ENCODE results near the gene HCN2.

Gene HCN2

DNA sequence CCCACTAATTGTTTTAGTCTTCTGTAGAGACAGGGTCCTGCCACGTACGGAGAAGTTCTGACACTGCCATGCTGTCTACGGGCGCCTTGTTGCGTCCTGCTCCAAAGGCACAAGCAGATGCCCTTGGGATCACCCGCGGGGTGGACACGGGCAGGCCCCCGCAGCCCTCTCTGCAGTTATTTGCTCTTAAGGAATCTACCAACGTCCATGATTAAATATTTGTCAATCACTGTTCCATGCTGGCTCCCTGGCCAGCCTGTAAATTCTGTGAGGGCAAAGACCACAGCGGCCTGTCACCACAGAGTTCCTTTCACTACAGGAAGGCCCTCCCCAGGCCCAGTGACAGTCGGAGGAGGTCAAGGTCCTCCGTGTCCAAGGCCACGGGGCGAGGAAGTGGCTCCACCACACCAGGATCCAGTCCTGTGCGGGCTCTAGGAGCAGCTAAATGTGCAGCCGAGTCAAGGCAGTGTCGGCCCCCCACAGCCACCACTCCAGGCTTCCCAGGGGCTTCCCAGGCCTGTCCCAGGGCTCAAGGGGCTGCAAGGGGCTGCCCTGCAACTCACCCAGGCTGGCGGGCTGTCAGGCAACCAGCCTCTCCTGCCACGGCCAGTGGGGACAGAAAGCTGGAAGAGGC lies 71.2 kb downstream of the HCN2 start:
- no peak for DNase-seq

DNA sequence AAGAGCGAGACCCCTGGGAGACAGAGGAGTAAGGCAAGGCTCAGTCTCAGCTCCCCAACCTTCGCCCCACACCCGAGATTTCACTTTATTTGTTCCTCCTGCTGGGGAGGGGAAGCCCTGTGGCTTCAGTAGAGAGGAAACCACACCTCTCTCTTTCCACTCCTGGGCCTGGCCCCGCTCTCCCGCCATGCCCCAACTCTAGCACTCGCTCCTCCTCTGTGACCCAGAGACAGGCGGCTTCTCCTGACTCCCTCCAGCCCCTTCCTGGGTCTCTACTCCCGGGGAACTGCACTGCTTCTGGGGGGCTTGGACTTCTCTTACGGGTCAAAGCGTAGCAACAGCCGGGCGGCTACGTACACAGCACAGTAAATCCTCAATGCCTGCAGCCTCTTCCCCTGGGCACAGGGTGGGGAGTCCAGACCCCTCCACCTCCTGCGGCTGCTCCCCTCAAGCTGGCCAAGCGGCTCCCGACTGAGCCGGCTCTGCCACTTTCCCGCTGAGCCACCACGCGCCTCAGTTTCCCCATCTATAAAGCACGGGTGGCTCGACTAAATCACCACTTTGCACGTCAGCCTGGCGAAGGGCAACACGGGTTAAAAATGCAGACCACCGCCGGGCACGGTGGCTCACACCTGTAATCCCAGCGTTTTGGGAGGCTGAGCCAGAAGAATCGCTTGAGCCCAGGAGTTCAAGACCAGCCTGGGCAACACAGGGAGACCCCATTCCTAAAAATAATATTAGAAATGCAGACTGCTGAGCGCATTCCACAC lies 71.9 kb downstream of the HCN2 start:
- DNase-seq, result peak; percentile 64

DNA sequence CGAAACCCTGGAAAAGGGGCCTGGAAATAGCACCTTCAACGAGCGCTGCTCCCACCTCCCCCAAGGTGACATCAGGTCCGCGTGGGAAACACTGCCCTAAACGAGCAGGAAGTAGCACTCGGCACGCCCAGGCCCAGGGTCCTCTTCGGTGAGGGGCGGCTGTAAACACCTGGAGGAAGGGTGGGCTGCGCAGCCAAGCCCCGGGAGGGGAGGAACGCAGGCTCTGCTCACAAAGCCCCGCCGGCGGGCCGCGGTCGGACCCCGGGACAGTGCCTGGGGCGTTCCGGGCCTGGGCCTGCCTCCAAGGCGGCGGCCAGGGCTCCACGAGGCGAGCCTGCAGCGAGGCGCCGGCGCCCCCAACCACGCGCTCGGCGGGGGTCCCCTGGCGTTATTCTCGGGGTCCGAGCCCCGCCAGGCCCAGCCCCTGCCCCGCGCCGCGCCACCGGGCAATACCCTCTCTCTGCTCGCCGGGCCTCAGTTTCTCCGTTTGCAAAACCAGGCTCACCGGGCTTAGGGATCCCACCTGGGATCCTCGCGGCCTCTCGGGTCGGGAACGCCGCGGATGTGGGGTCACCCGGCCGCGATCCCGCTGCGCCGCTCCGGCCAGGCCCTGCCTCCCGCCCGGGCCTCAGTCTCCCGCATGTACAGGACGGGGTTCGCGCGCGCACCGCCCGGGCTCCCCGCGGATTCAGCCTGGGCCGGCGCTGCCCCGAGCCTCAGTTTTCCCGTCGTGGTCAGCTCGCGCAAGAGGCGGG lies 72.7 kb downstream of the HCN2 start:
- peak; percentile 77 for DNase-seq

DNA sequence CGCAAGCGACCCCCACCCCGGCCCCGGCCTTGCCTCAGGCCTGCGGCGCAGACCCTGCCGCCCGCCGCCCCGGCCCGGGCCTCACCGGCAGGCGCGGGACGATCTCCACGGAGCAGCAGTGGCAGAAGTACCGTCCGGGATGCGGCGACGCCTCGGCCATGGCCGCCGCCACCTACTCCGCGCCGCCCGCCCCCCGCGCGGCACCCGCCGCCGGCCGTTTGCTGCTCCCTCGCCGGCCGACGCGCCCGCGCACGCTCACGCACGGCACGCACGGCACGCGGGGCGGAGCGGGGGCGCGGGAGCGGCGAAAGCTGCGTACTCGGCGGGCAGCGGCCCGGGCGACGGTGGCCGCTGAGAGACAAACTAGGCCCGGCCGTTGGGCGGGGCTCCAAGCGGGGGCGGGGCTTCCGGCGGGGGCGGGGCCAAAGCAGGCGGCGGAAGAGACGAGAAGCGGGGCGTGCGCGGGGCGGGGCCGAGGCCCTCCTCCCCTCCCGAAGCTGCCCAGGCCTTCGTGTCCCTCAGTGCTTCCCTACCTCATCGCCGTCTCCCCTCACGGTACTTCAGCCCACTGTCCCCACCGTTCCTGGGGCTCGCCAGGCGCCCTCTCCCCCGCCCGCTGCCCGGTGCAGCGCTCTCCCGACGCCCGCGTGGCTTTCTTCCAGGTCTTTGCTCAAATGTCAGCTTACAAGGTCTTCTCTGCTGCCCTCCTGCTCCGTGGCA lies 73.4 kb downstream of the HCN2 start, which contains the start of gene RNF126:
Gene RNF126, minus strand, starts transcription at position 253 of the 720 bp plus-strand sequence. Its CDS starts 93 bp downstream, at position 160.
- peak; percentile 92 for DNase-seq

DNA sequence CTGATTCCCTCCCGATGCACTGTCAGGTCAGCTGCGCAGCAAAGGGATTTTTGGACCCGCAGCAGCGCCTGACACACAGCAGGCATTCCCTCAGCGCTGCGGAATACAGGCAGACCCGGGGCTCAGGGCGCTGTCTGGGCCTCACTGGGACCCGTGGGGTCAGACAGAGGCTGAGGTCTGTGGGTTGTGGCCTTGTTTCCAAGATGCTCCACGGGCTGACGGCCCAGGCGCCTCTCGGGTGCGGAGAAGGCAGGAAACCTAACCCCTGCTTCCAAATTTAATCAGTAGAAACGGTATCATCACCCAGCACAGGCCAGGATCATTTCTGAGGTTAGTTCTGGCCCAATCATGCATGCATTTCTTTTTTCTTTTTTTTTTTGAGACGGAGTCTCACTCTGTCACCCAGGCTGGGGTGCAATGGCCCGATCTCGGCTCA lies 74.0 kb downstream of the HCN2 start:
- no peak for DNase-seq

DNA sequence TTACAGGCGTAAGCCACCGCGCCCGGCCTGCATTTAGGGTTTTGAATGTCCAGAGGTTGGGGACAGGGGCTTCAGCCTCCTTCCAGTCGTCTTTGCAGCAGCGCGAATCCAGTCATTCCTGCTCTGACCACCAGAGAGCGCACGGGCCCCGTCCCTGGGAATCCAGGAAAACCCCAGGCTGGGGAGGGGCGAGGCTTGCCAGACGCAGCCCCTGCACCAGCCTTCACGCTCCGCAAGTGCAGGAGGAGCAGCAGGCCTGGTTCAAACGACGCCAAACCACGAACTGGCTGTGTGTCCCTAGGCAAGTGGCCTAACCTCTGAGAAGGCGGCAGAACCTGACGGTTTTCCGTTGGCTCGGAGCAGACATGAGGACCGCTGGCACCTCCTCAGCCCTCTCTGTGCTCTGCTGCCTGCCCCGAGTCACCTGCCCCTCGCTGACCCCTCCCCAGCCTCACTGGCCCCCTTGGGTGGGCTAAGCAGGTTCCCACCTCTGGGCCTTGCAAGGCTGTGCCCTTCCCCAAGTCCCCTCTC lies 75.3 kb downstream of the HCN2 start:
- peak; percentile 80 for DNase-seq

Measured in stimulated activated CD4-positive, alpha-beta T cell treated with anti-CD3 and anti-CD28 coated beads, Interleukin-1b, Interleukin-23, amount 100 ng/mL, for 48 hours (primary cell).